Measurements from ENCODE around the gene CNOT8.

- TF ChIP-seq CTCF (IDR thresholded peaks at IDR 0.05 in 2 of 3, conservative IDR thresholded peaks at IDR 0.05 in 1 of 3; ENCODE audit: borderline replicate concordance in 1 of 3, insufficient read depth in 1 of 3, low read depth in 2 of 3, low read length in 2 of 3) (no peak), SRF (IDR thresholded peaks at IDR 0.05; ENCODE audit: low read depth) (no peak), REST (IDR thresholded peaks at IDR 0.05; ENCODE audit: low read depth) (no peak), EZH2 (IDR thresholded peaks at IDR 0.05) (no peak), ZNF274 (IDR thresholded peaks at IDR 0.05; ENCODE audit: low read depth, low read length) (no peak), EZH2phosphoT487 (IDR thresholded peaks at IDR 0.05; ENCODE audit: borderline replicate concordance) (no peak), POLR2AphosphoS5 (IDR thresholded peaks at IDR 0.05; ENCODE audit: low read depth, low read length) (no peak), YY1 (IDR thresholded peaks at IDR 0.05; ENCODE audit: extremely low read depth, insufficient replicate concordance, low read depth, low read length) (no peak), EGR1 (IDR thresholded peaks at IDR 0.05; ENCODE audit: low read depth) (no peak), TCF7L2 (IDR thresholded peaks at IDR 0.05; ENCODE audit: borderline replicate concordance, extremely low read depth, insufficient read depth, insufficient read length) (no peak), RAD21 (IDR thresholded peaks at IDR 0.05; ENCODE audit: low read depth) (no peak), ZFX (IDR thresholded peaks at IDR 0.05) (no peak)
Measured at GRCh38 chr5:154898210-154898609, 39.8 kb downstream of the CNOT8 start.
